Activated CD4-positive, alpha-beta T cell treated with anti-CD3 and anti-CD28 coated beads, Interleukin-2, amount 50 U/mL, for 16 hours (primary cell): ENCODE data around the gene IFNA17.
"Not testable (repeated sequence)": the region's sequence is repeated elsewhere in the genome, so short reads cannot be mapped to it uniquely, and the experiment has no call there.

Experiments
- DNase-seq: peaks from one replicate; pipeline ENCODE4 v3.0.0-alpha.2; 2020

IFNA17 gene

DNA sequence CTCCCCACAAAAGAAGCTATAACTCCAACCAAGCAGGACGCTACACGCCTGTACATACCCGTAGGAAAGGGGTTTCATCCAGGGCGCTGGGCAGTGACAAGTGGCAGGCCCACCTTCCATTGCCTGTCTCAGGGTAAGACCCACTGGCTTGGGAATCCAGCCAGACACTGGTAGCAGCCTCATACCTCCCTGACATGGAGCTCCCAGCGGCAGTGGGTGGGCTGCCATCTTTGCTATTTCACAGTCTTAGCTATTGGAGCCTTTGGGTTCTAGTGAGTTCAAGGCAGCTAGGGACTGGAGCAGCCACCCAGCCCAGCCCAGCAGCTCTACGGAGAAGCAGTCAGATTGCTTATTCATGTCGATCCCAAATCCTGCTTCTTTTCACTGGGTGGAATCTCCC is 17.7 kb downstream of the IFNA17 start:
- DNase-seq: no peak

DNA sequence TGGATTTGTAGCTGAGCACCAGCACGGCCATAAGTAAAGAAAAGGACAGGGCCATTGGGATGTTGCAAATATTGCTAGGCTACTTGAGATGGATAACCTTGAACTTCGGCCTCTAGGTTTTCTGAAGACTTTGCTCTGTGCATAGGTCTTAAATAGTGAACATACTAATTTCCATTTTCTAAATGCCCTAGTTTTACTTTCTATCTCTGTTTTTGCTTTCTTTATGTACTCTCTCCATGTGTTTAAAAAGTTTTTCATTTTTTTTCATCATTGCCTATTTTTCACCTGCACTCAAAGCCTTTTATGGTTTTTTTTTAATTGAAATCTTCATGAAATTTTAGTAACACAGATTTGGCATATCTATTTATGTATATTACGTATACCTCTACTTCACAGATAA is 21.0 kb downstream of the IFNA17 start, which contains the start of gene IFNA10:
TSS of gene IFNA10 (minus strand) at position 101 of the 400 bp plus-strand sequence. CDS start at position 55, 46 bp downstream.
- DNase-seq: not testable (repeated sequence)

DNA sequence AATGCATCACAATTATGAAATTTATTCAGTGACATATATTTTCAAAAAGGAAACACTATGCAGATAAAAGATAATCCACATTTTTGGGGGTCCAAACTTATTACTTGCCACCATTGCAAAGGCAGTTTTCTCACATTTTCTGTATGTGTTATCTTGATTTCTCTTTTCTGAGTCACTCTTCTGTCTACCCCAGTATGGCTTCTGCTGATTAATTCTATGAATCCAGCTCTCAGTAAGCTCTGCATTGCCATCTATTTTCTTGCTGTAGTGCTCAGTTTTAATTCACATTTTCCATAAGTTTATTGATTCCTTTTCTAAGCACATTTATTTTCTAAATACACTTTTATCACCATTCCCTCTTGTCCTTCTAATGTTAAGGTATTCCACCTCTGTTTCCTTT is 22.8 kb downstream of the IFNA17 start:
- peak; percentile 22 for DNase-seq

GRCh38 chr9:21202105-21202504 is 25.9 kb downstream of the IFNA17 start, which contains the start of gene IFNA7:
Gene IFNA7, minus strand, starts transcription at chr9:21202205. Its CDS starts 40 bp downstream, at chr9:21202165.
- not testable (repeated sequence) for DNase-seq

- DNase-seq: peak; percentile 71
These were observed 32.9 kb downstream of the IFNA17 start for GRCh38 chr9:21194867-21195776.

DNA sequence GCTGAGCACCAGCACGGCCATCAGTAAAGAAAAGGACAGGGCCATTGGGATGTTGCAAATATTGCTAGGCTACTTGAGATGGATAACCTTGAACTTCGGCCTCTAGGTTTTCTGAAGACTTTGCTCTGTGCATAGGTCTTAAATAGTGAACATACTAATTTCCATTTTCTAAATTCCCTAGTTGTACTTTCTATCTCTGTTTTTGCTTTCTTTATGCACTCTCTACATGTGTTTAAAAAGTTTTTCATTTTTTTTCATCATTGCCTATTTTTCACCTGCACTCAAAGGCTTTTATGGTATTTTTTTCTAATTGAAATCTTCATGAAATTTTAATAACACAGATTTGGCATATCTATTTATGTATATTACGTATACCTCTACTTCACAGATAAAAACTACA is 40.5 kb downstream of the IFNA17 start, which contains the start of gene IFNA4:
TSS of gene IFNA4 (minus strand) at position 101 of the 400 bp plus-strand sequence. CDS start at position 45, 56 bp downstream.
- not testable (repeated sequence) for DNase-seq

GRCh38 chr9:21182810-21183736 is 44.9 kb downstream of the IFNA17 start:
- DNase-seq: peak; percentile 37
